Ascending aorta (tissue), 2 donors: ENCODE measurements around the gene TLN1. TPM values are rescaled to one million over a fixed set of nuclear protein-coding genes. Genes with fewer than 3 reads are reported as not detected.
A peak's percentile ranks its signal among the peaks of the same experiment; 100 is the strongest.

Experiments used
- DNase-seq, 2 donors: peaks; one replicate each; pipeline ENCODE4 v3.0.0-alpha.2; 2019; ENCODE audit warnings: low spot score in 2 of 2
- H3K27ac ChIP-seq, 2 donors: fragments of 200-600 bp; sonication (generic); one replicate each; pipeline ENCODE4 v1.5.1; 2016 to 2017; ENCODE audit warnings: mild to moderate bottlenecking in 1 of 2
- H3K27me3 ChIP-seq: fragments of 200-600 bp; sonication (generic); one replicate; pipeline ENCODE4 v1.5.1; 2017
- H3K36me3 ChIP-seq, 2 donors: fragments of 200-600 bp; sonication (generic); one replicate each; pipeline ENCODE4 v1.5.1; 2016
- H3K4me1 ChIP-seq, 2 donors: fragments of 200-600 bp; sonication (generic); one replicate each; pipeline ENCODE4 v1.5.1; 2016 to 2017; ENCODE audit warnings: mild to moderate bottlenecking in 1 of 2
- H3K4me3 ChIP-seq, 2 donors: fragments of 200-600 bp; sonication (generic); one replicate each; pipeline ENCODE4 v1.5.1; 2016 to 2017; ENCODE audit warnings: mild to moderate bottlenecking in 1 of 2
- H3K9me3 ChIP-seq, 2 donors: fragments of 200-600 bp; sonication (generic); one replicate each; pipeline ENCODE4 v1.5.1; 2016
- intact Hi-C: fragments of 100-400 bp; cut with DNase I; formaldehyde crosslinking; loops from one replicate; pipeline ENCODE4 v1.15.1; 2023
- total RNA-seq: library from RNA; depleted of rRNA; stranded (reverse); fragments of >200 nt; gene quantifications from one replicate; pipeline ENCODE4 v1.1.0, GENCODE V29; 2016
- TF ChIP-seq, protein P1 (sequence below), 3 experiments: fragments of 200-600 bp in 2 of 3; fragments of 450-650 bp in 1 of 3; sonication (generic) in 2 of 3; IDR thresholded peaks; one replicate each; pipeline ENCODE4 v1.5.1; 2016 to 2019; ENCODE audit warnings: antibody characterized with exemption in 3 of 3, mild to moderate bottlenecking in 1 of 3, moderate library complexity in 1 of 3

Gene TLN1
- total RNA-seq, 1 donor from 2014 or later, result 735 TPM

DNA sequence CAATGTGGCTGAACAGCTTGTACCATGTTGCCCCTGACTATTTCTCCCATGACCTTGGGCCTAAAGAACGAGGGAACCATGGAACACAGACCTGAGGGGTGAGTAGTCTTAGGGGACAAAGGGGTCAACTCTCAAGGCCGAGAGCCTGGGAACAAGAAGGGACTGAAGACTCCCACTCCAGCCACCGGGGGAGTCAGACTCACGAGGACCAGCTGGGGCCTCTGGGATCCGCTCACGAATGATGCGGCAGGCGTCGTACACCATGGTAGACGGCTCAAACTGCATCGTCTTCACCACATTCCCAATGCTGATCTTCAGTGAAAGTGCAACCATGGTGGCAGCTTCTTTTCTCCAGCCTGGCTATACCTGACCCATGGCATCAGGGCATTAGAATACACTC, 6.6 kb downstream of the TLN1 start:
- no peaks in the 10 kb centered on the region for H3K27me3 ChIP-seq
- no peaks in the 10 kb centered on the region for H3K9me3 ChIP-seq
- TF ChIP-seq, protein P1, sequence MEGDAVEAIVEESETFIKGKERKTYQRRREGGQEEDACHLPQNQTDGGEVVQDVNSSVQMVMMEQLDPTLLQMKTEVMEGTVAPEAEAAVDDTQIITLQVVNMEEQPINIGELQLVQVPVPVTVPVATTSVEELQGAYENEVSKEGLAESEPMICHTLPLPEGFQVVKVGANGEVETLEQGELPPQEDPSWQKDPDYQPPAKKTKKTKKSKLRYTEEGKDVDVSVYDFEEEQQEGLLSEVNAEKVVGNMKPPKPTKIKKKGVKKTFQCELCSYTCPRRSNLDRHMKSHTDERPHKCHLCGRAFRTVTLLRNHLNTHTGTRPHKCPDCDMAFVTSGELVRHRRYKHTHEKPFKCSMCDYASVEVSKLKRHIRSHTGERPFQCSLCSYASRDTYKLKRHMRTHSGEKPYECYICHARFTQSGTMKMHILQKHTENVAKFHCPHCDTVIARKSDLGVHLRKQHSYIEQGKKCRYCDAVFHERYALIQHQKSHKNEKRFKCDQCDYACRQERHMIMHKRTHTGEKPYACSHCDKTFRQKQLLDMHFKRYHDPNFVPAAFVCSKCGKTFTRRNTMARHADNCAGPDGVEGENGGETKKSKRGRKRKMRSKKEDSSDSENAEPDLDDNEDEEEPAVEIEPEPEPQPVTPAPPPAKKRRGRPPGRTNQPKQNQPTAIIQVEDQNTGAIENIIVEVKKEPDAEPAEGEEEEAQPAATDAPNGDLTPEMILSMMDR (IDR thresholded peaks at IDR 0.05), result no peak
- H3K36me3 ChIP-seq, result peaks cover 53 to 61% of the 10 kb centered on the region in 2 donors
- peak overlapping the region; percentile 98 to 99 for H3K27ac ChIP-seq
- no peak overlapping the region for H3K4me3 ChIP-seq
- DNase-seq, result no peak
- H3K4me1 ChIP-seq, result peaks cover 11 to 20% of the 10 kb centered on the region in 2 donors
- intact Hi-C loops, result loop anchor here (5.0 to 10.0 kb wide), 2 partner anchors 123 to 241 kb away; no protein-coding TSS in a partner anchor

DNA sequence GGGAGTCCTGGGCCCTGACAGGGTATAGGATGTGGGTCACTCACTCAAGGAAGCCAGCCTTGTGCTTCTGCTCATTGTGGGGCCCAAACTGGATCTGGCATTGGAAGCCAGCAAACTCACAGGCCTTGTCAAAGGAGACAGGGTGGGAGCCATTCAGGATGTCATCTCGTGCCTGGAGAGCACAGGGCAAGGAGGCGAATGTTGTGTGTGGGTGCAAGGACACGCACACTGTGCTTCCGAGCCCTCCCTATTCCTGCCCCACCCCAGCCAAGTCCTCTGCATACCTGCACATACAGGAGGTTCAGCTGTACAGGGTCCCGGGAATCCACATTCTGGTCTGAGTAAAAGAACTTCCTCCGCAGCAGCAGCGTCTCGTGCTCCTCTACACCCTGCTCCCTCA, 8.1 kb downstream of the TLN1 start:
- no peak for DNase-seq
- intact Hi-C loops, result loop anchor here (10.0 kb wide), 1 partner anchor 239 kb away; no protein-coding TSS in a partner anchor
- Histone ChIP-seq H3K4me3 (no peak overlapping the region), H3K27ac (peak overlapping the region; percentile 8 to 22), H3K9me3 (no peaks in the 10 kb centered on the region), H3K27me3 (no peaks in the 10 kb centered on the region), H3K36me3 (peaks cover 67 to 76% of the 10 kb centered on the region in 2 donors), H3K4me1 (peaks cover 7 to 20% of the 10 kb centered on the region in 2 donors)
- TF ChIP-seq, protein P1 (IDR thresholded peaks at IDR 0.05), result no peak

DNA sequence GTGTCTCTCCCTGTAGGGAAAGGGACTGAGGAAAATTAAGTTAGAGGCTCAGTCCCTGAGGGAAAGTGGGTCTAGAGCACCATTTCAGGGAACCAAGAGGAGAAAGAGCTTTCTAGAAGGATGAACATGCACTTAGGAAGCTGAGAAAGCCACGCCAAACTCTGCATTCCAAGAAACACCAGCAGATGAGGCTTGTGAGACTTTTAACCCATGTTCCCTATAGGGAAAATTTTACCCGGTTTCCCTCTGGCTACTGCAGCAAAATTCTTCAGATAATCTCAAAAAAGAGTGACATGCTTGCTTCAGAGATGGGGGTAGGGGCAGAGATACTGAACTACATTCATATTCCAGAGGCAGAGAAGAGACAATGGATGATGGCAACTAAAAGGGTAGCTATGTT, 8.6 kb downstream of the TLN1 start:
- Histone ChIP-seq H3K4me3 (no peak overlapping the region), H3K9me3 (no peaks in the 10 kb centered on the region), H3K27me3 (no peaks in the 10 kb centered on the region), H3K27ac (peak overlapping the region; percentile 8 to 22), H3K4me1 (peaks cover 4 to 18% of the 10 kb centered on the region in 2 donors), H3K36me3 (peaks cover 72 to 80% of the 10 kb centered on the region in 2 donors)
- intact Hi-C loops, result loop anchor here (10.0 kb wide), 1 partner anchor 239 kb away; no protein-coding TSS in a partner anchor
- DNase-seq, result no peak
- TF ChIP-seq, protein P1 (IDR thresholded peaks at IDR 0.05), result no peak

DNA sequence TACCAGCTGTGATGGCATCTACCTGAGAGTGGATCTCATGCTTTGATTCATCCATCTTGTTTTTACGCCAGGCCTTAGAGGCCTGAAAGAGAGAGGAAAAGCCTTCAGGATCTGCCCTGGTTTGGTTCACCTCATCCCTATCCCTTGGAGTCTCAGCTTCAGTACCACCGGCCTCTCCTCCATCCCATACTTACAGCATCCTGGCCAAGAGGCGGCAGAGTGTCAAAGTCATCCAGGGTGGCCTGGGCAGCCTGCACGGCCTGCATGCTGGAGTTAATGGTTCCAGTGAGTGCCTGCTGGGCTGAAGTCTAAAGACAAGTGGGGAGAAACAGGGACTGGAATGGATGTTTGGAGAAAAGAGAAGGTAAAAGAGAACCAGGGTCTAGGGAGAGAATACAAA, 12.4 kb downstream of the TLN1 start:
- Histone ChIP-seq H3K9me3 (no peaks in the 10 kb centered on the region), H3K27me3 (no peaks in the 10 kb centered on the region), H3K4me3 (no peak overlapping the region), H3K36me3 (peaks cover 100% of the 10 kb centered on the region in 2 donors), H3K27ac (peak overlapping the region in 1 of 2 donors; percentile 19), H3K4me1 (peaks cover 0 to 3% of the 10 kb centered on the region in 2 donors)
- no peak for DNase-seq
- TF ChIP-seq, protein P1 (IDR thresholded peaks at IDR 0.05), result no peak
- intact Hi-C loops, result no loop called here

DNA sequence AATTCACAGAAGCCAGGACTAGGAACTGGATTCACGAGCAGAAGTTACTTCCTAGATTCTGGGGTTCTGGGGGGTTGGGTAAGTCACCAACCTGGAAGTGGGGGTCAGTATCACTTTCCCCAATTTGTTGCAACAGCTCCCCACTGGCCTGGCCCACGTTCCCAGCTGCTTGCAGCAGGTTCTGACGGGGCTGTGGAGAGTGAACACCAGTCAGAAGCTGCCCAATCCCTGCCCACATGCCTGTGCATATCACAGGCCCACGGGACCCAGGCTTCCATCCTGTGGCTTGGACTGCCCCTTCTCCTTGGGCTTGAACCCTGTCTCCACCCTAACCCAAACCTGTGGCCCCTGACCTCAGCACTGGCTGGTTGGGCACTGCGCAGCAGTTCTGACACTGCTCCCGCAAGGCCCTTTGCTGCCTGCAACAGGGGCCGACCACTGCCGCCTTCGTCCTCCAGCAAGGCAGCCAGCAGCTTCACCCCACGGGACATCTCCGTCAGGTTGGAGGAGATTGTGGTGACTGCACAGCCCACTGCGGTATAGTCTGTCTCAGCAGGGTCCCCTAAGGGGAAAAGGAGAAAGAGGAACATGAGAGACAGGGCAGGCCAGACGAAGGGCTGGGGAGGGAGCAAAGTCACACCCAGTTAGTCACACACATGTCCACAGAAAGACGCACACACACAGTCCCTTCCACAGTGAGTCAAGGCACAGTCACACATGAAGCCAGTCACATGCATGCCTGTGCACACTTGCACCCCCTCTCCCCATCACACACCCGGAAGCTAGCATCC, 13.1 kb downstream of the TLN1 start:
- TF ChIP-seq, protein P1 (IDR thresholded peaks at IDR 0.05), result no peak
- Histone ChIP-seq H3K27ac (peak overlapping the region in 1 of 2 donors; percentile 19), H3K36me3 (peaks cover 100% of the 10 kb centered on the region in 2 donors), H3K27me3 (no peaks in the 10 kb centered on the region), H3K4me1 (peaks cover 0 to 3% of the 10 kb centered on the region in 2 donors), H3K9me3 (no peaks in the 10 kb centered on the region), H3K4me3 (no peak overlapping the region)
- no peak for DNase-seq
- intact Hi-C loops, result no loop called here
